Karpas-422 (cell line): ENCODE measurements around the gene MLLT3. TPM values are rescaled to one million over a fixed set of nuclear protein-coding genes. Genes with fewer than 3 reads are reported as not detected.
"Not testable (repeated sequence)": the region's sequence is repeated elsewhere in the genome, so short reads cannot be mapped to it uniquely, and the experiment has no call there.

Experiments
- DNase-seq: peaks from one replicate; pipeline ENCODE4 v3.0.0-alpha.2; 2015
- H2AFZ ChIP-seq: fragments of 200-600 bp; sonication (generic); 2 replicates; pipeline ENCODE4 v1.6.1; 2014; ENCODE audit warnings: antibody characterized with exemption, low read length, mixed read lengths
- H3K27ac ChIP-seq: fragments of 200-600 bp; sonication (generic); 2 replicates; pipeline ENCODE4 v1.5.1; 2014; ENCODE audit warnings: mild to moderate bottlenecking, low read length, moderate library complexity
- H3K27me3 ChIP-seq: fragments of 200-600 bp; sonication (generic); 2 replicates; pipeline ENCODE4 v1.6.1; 2014; ENCODE audit warnings: low read length, mixed read lengths
- H3K36me3 ChIP-seq: fragments of 200-600 bp; sonication (generic); 2 replicates; pipeline ENCODE4 v1.6.1; 2014; ENCODE audit warnings: low read length, mixed read lengths; ENCODE audit not compliant: insufficient read depth
- H3K4me1 ChIP-seq: fragments of 200-600 bp; sonication (generic); 2 replicates; pipeline ENCODE4 v1.6.1; 2014; ENCODE audit warnings: mild to moderate bottlenecking, low read length, mixed read lengths
- H3K4me2 ChIP-seq: fragments of 200-600 bp; sonication (generic); 2 replicates; pipeline ENCODE4 v1.6.1; 2014; ENCODE audit warnings: low read length, low read depth, mild to moderate bottlenecking; ENCODE audit not compliant: poor library complexity, severe bottlenecking
- H3K4me3 ChIP-seq: fragments of 200-600 bp; sonication (generic); 2 replicates; pipeline ENCODE4 v1.5.1; 2014; ENCODE audit warnings: mild to moderate bottlenecking, antibody characterized with exemption, low read length, mixed read lengths
- H3K79me2 ChIP-seq: fragments of 200-600 bp; sonication (generic); 2 replicates; pipeline ENCODE4 v1.6.1; 2014; ENCODE audit warnings: mild to moderate bottlenecking, low read length, mixed read lengths
- H3K9ac ChIP-seq: fragments of 200-600 bp; sonication (generic); 2 replicates; pipeline ENCODE4 v1.6.0; 2014; ENCODE audit warnings: low read length
- H3K9me2 ChIP-seq: fragments of 200-600 bp; sonication (generic), shearing (Covaris generic); replicated peaks from 2 replicates; pipeline ENCODE4 v1.6.0; 2014; ENCODE audit warnings: mild to moderate bottlenecking, low read length, moderate library complexity; ENCODE audit not compliant: insufficient read depth
- H3K9me3 ChIP-seq: fragments of 300-700, 200-600 bp; sonication (generic); 2 replicates; pipeline ENCODE4 v1.6.1; 2014; ENCODE audit warnings: low read length, mixed read lengths
- H4K20me1 ChIP-seq: fragments of 200-600 bp; sonication (generic); 2 replicates; pipeline ENCODE4 v1.6.1; 2014; ENCODE audit warnings: mild to moderate bottlenecking, antibody characterized with exemption, low read length, low read depth; ENCODE audit not compliant: insufficient read depth
- total RNA-seq: library from RNA; depleted of rRNA; stranded (reverse); fragments of >200 nt; shearing (Covaris generic); gene quantifications from 2 replicates; pipeline ENCODE4 v1.2.3, GENCODE V29; 2014; ENCODE audit warnings: low replicate concordance

MLLT3 gene
- total RNA-seq, 1 experiment from 2014 or later: 5.8 TPM

DNA sequence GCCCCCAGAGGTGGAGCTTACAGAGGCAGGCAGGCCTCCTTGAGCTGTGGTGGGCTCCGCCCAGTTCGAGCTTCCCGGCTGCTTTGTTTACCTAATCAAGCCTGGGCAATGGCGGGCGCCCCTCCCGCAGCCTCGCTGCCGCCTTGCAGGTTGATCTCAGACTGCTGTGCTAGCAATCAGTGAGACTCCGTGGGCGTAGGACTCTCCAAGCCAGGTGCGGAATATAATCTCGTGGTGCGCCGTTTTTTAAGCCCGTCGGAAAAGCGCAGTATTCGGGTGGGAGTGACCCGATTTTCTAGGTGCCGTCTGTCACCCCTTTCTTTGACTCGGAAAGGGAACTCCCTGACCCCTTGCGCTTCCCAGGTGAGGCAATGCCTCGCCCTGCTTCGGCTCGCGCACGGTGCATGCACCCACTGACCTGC is 36.0 kb upstream of the MLLT3 start:
- not testable (repeated sequence) for DNase-seq, H3K27ac ChIP-seq, H3K36me3 ChIP-seq

DNA sequence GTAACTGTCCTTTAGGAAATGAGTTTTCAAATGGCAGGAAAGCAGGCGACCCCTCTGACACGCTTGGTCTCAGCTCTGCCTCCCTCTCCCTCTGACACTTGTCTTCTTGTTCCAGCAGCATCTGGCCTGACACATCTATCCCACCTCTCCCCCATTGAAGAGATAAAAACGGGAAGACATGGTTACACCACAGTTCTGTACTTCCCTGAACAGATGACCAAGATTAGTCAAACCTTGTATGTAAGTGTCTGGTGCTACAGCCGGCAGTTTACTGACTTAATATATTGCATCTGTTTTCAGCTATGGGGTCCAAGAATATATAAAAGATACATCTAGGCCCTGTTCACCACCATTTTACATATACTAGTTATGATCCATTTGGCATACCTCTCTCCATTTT is 29.6 kb upstream of the MLLT3 start:
- no peak overlapping the region for H3K27ac ChIP-seq
- H3K9me3 ChIP-seq: no peaks in the 10 kb centered on the region
- no peaks in the 10 kb centered on the region for H3K4me1 ChIP-seq
- H3K9me2 ChIP-seq: no peaks in the 10 kb centered on the region
- H2AFZ ChIP-seq: no peak overlapping the region
- no peaks in the 10 kb centered on the region for H4K20me1 ChIP-seq
- H3K27me3 ChIP-seq: no peaks in the 10 kb centered on the region
- no peak overlapping the region for H3K9ac ChIP-seq
- no peak overlapping the region for H3K4me2 ChIP-seq
- no peak for DNase-seq
- H3K4me3 ChIP-seq: no peak overlapping the region
- H3K36me3 ChIP-seq: no peaks in the 10 kb centered on the region
- no peaks in the 10 kb centered on the region for H3K79me2 ChIP-seq

More for the DNA sequence above, 36.0 kb upstream of the MLLT3 start:
- Histone ChIP-seq H3K9ac (peak overlapping the region; percentile 11; the same call in 1 of the 2 replicates), H2AFZ (peak overlapping the region; percentile 81; the same call in 1 of the 2 replicates), H3K4me2 (peak overlapping the region; percentile 61), H3K4me3 (peak overlapping the region; percentile 60)
- not testable (repeated sequence) for H3K27me3 ChIP-seq, H4K20me1 ChIP-seq, H3K9me2 ChIP-seq, H3K4me1 ChIP-seq, H3K79me2 ChIP-seq, H3K9me3 ChIP-seq

- H3K36me3 ChIP-seq: no peaks in the 10 kb centered on the region
- no peaks in the 10 kb centered on the region for H3K9me3 ChIP-seq
- no peak overlapping the region for H3K4me3 ChIP-seq
- H3K79me2 ChIP-seq: no peaks in the 10 kb centered on the region
- no peak for DNase-seq
- H3K27me3 ChIP-seq: no peaks in the 10 kb centered on the region
- no peak overlapping the region for H3K27ac ChIP-seq
- no peak overlapping the region for H3K9ac ChIP-seq
- H3K4me1 ChIP-seq: no peaks in the 10 kb centered on the region
- H2AFZ ChIP-seq: no peak overlapping the region
- H3K9me2 ChIP-seq: no peaks in the 10 kb centered on the region
- H4K20me1 ChIP-seq: no peaks in the 10 kb centered on the region
- no peak overlapping the region for H3K4me2 ChIP-seq
Observed at GRCh38 chr9:20650750-20651299, 28.5 kb upstream of the MLLT3 start.

GRCh38 chr9:20650313-20650712 is 28.0 kb upstream of the MLLT3 start:
- no peak for DNase-seq
- Histone ChIP-seq H3K79me2 (no peaks in the 10 kb centered on the region), H4K20me1 (no peaks in the 10 kb centered on the region), H3K9me2 (no peaks in the 10 kb centered on the region), H3K4me3 (no peak overlapping the region), H3K4me1 (no peaks in the 10 kb centered on the region), H2AFZ (no peak overlapping the region), H3K4me2 (no peak overlapping the region), H3K9me3 (no peaks in the 10 kb centered on the region), H3K36me3 (no peaks in the 10 kb centered on the region), H3K27ac (no peak overlapping the region), H3K9ac (no peak overlapping the region), H3K27me3 (no peaks in the 10 kb centered on the region)

- no peak for DNase-seq
- Histone ChIP-seq H3K4me3 (no peak overlapping the region), H3K27me3 (no peaks in the 10 kb centered on the region), H3K79me2 (no peaks in the 10 kb centered on the region), H3K36me3 (no peaks in the 10 kb centered on the region), H3K9me3 (no peaks in the 10 kb centered on the region), H4K20me1 (no peaks in the 10 kb centered on the region), H3K9ac (no peak overlapping the region), H3K9me2 (no peaks in the 10 kb centered on the region), H3K4me2 (no peak overlapping the region), H3K27ac (no peak overlapping the region), H3K4me1 (no peaks in the 10 kb centered on the region), H2AFZ (no peak overlapping the region)
Observed at GRCh38 chr9:20649381-20649780, 27.1 kb upstream of the MLLT3 start.

- no peak overlapping the region for H2AFZ ChIP-seq
- H3K4me3 ChIP-seq: no peak overlapping the region
- H3K9me3 ChIP-seq: no peaks in the 10 kb centered on the region
- no peak overlapping the region for H3K9ac ChIP-seq
- no peaks in the 10 kb centered on the region for H4K20me1 ChIP-seq
- no peaks in the 10 kb centered on the region for H3K9me2 ChIP-seq
- H3K36me3 ChIP-seq: no peaks in the 10 kb centered on the region
- H3K27ac ChIP-seq: no peak overlapping the region
- H3K4me1 ChIP-seq: no peaks in the 10 kb centered on the region
- no peak overlapping the region for H3K4me2 ChIP-seq
- no peak for DNase-seq
- H3K27me3 ChIP-seq: no peaks in the 10 kb centered on the region
- no peaks in the 10 kb centered on the region for H3K79me2 ChIP-seq
Observed at GRCh38 chr9:20646656-20647055, 24.4 kb upstream of the MLLT3 start.

GRCh38 chr9:20643660-20644059 is 21.4 kb upstream of the MLLT3 start:
- Histone ChIP-seq H3K27me3 (no peaks in the 10 kb centered on the region), H2AFZ (no peak overlapping the region), H3K9me3 (no peaks in the 10 kb centered on the region), H3K9ac (no peak overlapping the region), H3K4me1 (peaks cover 8% of the 10 kb centered on the region), H3K27ac (no peak overlapping the region), H4K20me1 (no peaks in the 10 kb centered on the region), H3K4me2 (no peak overlapping the region), H3K79me2 (no peaks in the 10 kb centered on the region), H3K36me3 (no peaks in the 10 kb centered on the region), H3K9me2 (no peaks in the 10 kb centered on the region), H3K4me3 (no peak overlapping the region)
- DNase-seq: peak; percentile 14

DNA sequence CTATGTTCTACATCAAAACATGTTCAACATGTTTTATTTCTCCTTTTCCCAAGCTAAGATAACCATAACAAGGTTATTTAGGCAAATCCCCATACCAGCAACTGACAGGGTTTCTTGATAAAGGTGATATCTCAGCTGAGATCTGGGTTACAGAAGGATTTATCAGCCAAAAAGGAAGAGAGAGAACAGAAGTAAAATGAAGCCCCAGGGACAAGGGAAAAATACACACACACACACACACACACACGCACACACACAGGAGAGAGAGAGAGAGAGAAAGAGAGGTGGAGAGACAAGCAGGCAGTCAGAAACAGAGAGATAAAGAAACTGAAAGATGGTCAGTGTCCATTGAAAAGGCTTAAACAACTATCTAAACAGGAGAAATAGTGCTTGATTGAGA is 19.7 kb upstream of the MLLT3 start:
- Histone ChIP-seq H3K9ac (no peak overlapping the region), H3K27ac (no peak overlapping the region), H2AFZ (no peak overlapping the region), H4K20me1 (no peaks in the 10 kb centered on the region), H3K4me3 (no peak overlapping the region), H3K4me1 (peaks cover 8% of the 10 kb centered on the region), H3K79me2 (no peaks in the 10 kb centered on the region), H3K4me2 (no peak overlapping the region), H3K36me3 (no peaks in the 10 kb centered on the region), H3K9me2 (no peaks in the 10 kb centered on the region), H3K9me3 (no peaks in the 10 kb centered on the region), H3K27me3 (no peaks in the 10 kb centered on the region)
- peak; percentile 2 for DNase-seq
